Lower lobe of right lung (tissue), 2 donors: ENCODE results near the gene NAB2. TPM values are rescaled to one million over a fixed set of nuclear protein-coding genes. Genes with fewer than 3 reads are reported as not detected.
"Not testable (repeated sequence)": the region's sequence is repeated elsewhere in the genome, so short reads cannot be mapped to it uniquely, and the experiment has no call there.

Experiments used
- ATAC-seq, 2 donors: fragments of 200-7000 bp; cut with Tn5 transposase; one replicate each; pipeline ENCODE4 v1.9.1; 2020 to 2022; ENCODE audit warnings: mild to moderate bottlenecking in 2 of 2, moderate library complexity in 2 of 2
- DNase-seq: peaks from one replicate; pipeline ENCODE4 v3.0.0-alpha.2; 2020
- H3K27ac ChIP-seq: fragments of 200-600 bp; one replicate; pipeline ENCODE4 v1.8.0; 2022
- H3K27me3 ChIP-seq: fragments of 200-600 bp; one replicate; pipeline ENCODE4 v1.8.0; 2022; ENCODE audit warnings: low read depth
- H3K36me3 ChIP-seq: fragments of 200-600 bp; one replicate; pipeline ENCODE4 v1.8.0; 2022; ENCODE audit warnings: mild to moderate bottlenecking
- H3K4me1 ChIP-seq: fragments of 200-600 bp; one replicate; pipeline ENCODE4 v1.8.0; 2022
- H3K4me3 ChIP-seq: fragments of 200-600 bp; one replicate; pipeline ENCODE4 v1.8.0; 2022; ENCODE audit warnings: mild to moderate bottlenecking
- H3K9me3 ChIP-seq: fragments of 200-600 bp; one replicate; pipeline ENCODE4 v1.8.0; 2022
- CTCF ChIP-seq: fragments of 200-600 bp; IDR thresholded peaks from one replicate; pipeline ENCODE4 v1.8.0; 2022; ENCODE audit warnings: antibody characterized with exemption, mild to moderate bottlenecking
- intact Hi-C: fragments of 100-400 bp; cut with DNase I; formaldehyde crosslinking; loops from one replicate; pipeline ENCODE4 v1.11.0; 2022
- total RNA-seq: library from RNA; stranded (reverse); fragmentation: NEBNext Ultra II Directional; extraction: Animal tissue kit (Norgen Biotek cat#: 25700); gene quantifications from one replicate; pipeline ENCODE4 v1.2.1, GENCODE V29; 2021
- donor health status: DM: no; HTN: yes; CAD: no; lungs with severe emphysema.

Gene NAB2
- total RNA-seq, 1 donor from 2014 or later, result 28.9 TPM

- intact Hi-C loops, result no loop called here
- no peak overlapping the region for H3K4me3 ChIP-seq
- H3K36me3 ChIP-seq, result peaks cover 38% of the 10 kb centered on the region
- H3K9me3 ChIP-seq, result no peaks in the 10 kb centered on the region
- no peak overlapping the region for H3K27ac ChIP-seq
- no peaks in the 10 kb centered on the region for H3K27me3 ChIP-seq
- ATAC-seq (no peak), DNase-seq (no peak)
- no peak for TF ChIP-seq CTCF
- H3K4me1 ChIP-seq, result peaks cover 15% of the 10 kb centered on the region
Measured at GRCh38 chr12:57072661-57073060, 16.3 kb upstream of the NAB2 start.

GRCh38 chr12:57073566-57074450, 15.1 kb upstream of the NAB2 start:
- H3K4me3 ChIP-seq, H3K27ac ChIP-seq, DNase-seq, H3K9me3 ChIP-seq, ATAC-seq, H3K27me3 ChIP-seq, intact Hi-C loops: not testable (repeated sequence)
- Histone ChIP-seq H3K4me1 (peaks cover 21% of the 10 kb centered on the region), H3K36me3 (peaks cover 28% of the 10 kb centered on the region)

GRCh38 chr12:57078519-57079404, 10.2 kb upstream of the NAB2 start, which contains the start of gene NEMP1:
Gene NEMP1 (minus strand): TSS chr12:57078791. CDS start chr12:57078745, 46 bp downstream.
- intact Hi-C loops, result no loop called here
- Histone ChIP-seq H3K36me3 (no peaks in the 10 kb centered on the region), H3K9me3 (no peaks in the 10 kb centered on the region), H3K4me3 (peak within 1 kb of the TSS; percentile 98), H3K27me3 (no peaks in the 10 kb centered on the region), H3K4me1 (peaks cover 19% of the 10 kb centered on the region), H3K27ac (peak within 1 kb of the TSS; percentile 87)
- ATAC-seq (peak; percentile 100), DNase-seq (peak; percentile 97)
- TF ChIP-seq CTCF, result no peak

GRCh38 chr12:57079821-57080220, 9.1 kb upstream of the NAB2 start:
- intact Hi-C loops, result no loop called here
- DNase-seq, result no peak
- Histone ChIP-seq H3K9me3 (no peaks in the 10 kb centered on the region), H3K36me3 (no peaks in the 10 kb centered on the region), H3K27me3 (no peaks in the 10 kb centered on the region), H3K27ac (peak overlapping the region; percentile 87), H3K4me3 (no peak overlapping the region), H3K4me1 (peaks cover 19% of the 10 kb centered on the region)
- no peak for ATAC-seq
- TF ChIP-seq CTCF, result no peak

- H3K36me3 ChIP-seq, result no peaks in the 10 kb centered on the region
- DNase-seq (no peak), ATAC-seq (no peak)
- no peak for TF ChIP-seq CTCF
- peaks cover 27% of the 10 kb centered on the region for H3K4me1 ChIP-seq
- H3K4me3 ChIP-seq, result no peak overlapping the region
- intact Hi-C loops, result no loop called here
- H3K27me3 ChIP-seq, result no peaks in the 10 kb centered on the region
- H3K27ac ChIP-seq, result no peak overlapping the region
- H3K9me3 ChIP-seq, result no peaks in the 10 kb centered on the region
Measured at GRCh38 chr12:57080855-57081254, 8.1 kb upstream of the NAB2 start.
